Breast epithelium (tissue), 3 donors: ENCODE measurements around the gene KRT35.

Source experiments
- POLR2A ChIP-seq: fragments of 450-650 bp; IDR thresholded peaks from one replicate; pipeline ENCODE4 v1.6.1; 2016; ENCODE audit warnings: antibody characterized with exemption, mild to moderate bottlenecking, moderate library complexity
- POLR2AphosphoS5 ChIP-seq, 3 donors: sonication (generic); formaldehyde crosslinking; IDR thresholded peaks; one replicate each; pipeline ENCODE4 v1.6.1; 2017; ENCODE audit warnings: antibody characterized with exemption in 3 of 3
- TF ChIP-seq, protein P1 (sequence below), 3 donors: fragments of 450-650 bp; IDR thresholded peaks; one replicate each; pipeline ENCODE4 v1.5.1; 2016 to 2017; ENCODE audit warnings: antibody characterized with exemption in 3 of 3, mild to moderate bottlenecking in 3 of 3, moderate library complexity in 3 of 3

DNA sequence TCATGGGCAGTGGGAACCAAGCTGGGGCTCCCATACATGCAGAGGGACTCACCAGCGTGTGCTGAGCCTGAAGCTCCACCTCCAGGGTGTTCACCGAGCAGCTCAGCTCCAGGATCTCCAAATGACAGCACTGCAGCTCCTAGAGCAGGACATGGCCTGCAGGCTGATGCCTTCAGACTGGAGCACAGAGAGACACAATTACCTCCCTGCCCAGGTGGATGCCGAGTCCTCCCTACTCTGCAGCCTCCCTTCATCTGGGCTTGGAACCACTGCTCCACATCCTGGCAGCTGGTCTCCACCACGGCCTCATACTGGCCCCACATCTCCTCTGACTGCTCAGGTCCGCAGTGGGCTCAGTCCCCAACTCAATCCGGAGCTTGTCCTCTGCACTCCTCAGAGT, 31.9 kb downstream of the KRT35 start:
- TF ChIP-seq, protein P1, sequence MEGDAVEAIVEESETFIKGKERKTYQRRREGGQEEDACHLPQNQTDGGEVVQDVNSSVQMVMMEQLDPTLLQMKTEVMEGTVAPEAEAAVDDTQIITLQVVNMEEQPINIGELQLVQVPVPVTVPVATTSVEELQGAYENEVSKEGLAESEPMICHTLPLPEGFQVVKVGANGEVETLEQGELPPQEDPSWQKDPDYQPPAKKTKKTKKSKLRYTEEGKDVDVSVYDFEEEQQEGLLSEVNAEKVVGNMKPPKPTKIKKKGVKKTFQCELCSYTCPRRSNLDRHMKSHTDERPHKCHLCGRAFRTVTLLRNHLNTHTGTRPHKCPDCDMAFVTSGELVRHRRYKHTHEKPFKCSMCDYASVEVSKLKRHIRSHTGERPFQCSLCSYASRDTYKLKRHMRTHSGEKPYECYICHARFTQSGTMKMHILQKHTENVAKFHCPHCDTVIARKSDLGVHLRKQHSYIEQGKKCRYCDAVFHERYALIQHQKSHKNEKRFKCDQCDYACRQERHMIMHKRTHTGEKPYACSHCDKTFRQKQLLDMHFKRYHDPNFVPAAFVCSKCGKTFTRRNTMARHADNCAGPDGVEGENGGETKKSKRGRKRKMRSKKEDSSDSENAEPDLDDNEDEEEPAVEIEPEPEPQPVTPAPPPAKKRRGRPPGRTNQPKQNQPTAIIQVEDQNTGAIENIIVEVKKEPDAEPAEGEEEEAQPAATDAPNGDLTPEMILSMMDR (IDR thresholded peaks at IDR 0.05): no peak
- TF ChIP-seq POLR2A: no peak
- no peak for TF ChIP-seq POLR2AphosphoS5 (IDR thresholded peaks at IDR 0.05)
